Endothelial cell of umbilical vein (primary cell): ENCODE results near the gene ZNF628. TPM values are rescaled to one million over a fixed set of nuclear protein-coding genes. Genes with fewer than 3 reads are reported as not detected.

ENCODE experiments used
- BruUV-seq: library from RNA; stranded (reverse); fragments of 400-500 nt; replicated peaks from 2 replicates; lab custom pipeline; 2021; lab: Mats Ljungman, UMichigan
- CTCF ChIA-PET: fragments of 300-600, 350-600 bp; sonication (Branson Sonifier 250); formaldehyde crosslinking; loops from one replicate; lab custom pipeline; 2021; ENCODE audit warnings: antibody characterized with exemption, inconsistent platforms; lab: Charles Lee
- POLR2A ChIA-PET: fragments of 300-600, 350-600 bp; sonication (Branson Sonifier 250); formaldehyde crosslinking; loops from one replicate; lab custom pipeline; 2021; ENCODE audit warnings: antibody characterized with exemption, inconsistent platforms; lab: Charles Lee
- DNase-seq: peaks from one replicate; pipeline ENCODE4 v3.0.0-alpha.2; 2011; ENCODE audit warnings: low read depth, low spot score
- FAIRE-seq: peaks from 2 replicates; lab custom pipeline; 2011; peaks lifted over from hg19 to GRCh38; lab: Jason Lieb, UNC
- H2AFZ ChIP-seq: 2 replicates; pipeline ENCODE4 v1.6.0; 2012; ENCODE audit warnings: low read depth, low read length, control low read depth, inconsistent platforms
- H3K27ac ChIP-seq: 2 replicates; pipeline ENCODE4 v1.5.1; 2011; ENCODE audit warnings: low read depth, mild to moderate bottlenecking, control low read depth, low read length, moderate library complexity; ENCODE audit not compliant: insufficient read depth
- H3K27me3 ChIP-seq, 2 experiments: 2 replicates each; pipeline versions ENCODE4 v1.6.0 to v1.6.1; 2011; ENCODE audit warnings: low read length in 2 of 2, mixed read lengths in 1 of 2; ENCODE audit not compliant: control insufficient read depth in 2 of 2, insufficient read depth in 2 of 2
- H3K36me3 ChIP-seq, 2 experiments: 2 replicates in 1 of 2; 3 replicates in 1 of 2; pipeline ENCODE4 v1.5.1; 2011; ENCODE audit warnings: low read length in 2 of 2, mild to moderate bottlenecking in 1 of 2, moderate library complexity in 1 of 2; ENCODE audit not compliant: control insufficient read depth in 2 of 2, insufficient read depth in 2 of 2; ENCODE audit errors: extremely low read depth in 1 of 2
- H3K4me1 ChIP-seq: 3 replicates; pipeline ENCODE4 v1.5.1; 2011; ENCODE audit warnings: mild to moderate bottlenecking, low read length; ENCODE audit not compliant: control insufficient read depth, insufficient read depth; ENCODE audit errors: extremely low read depth
- H3K4me2 ChIP-seq: 2 replicates; pipeline ENCODE4 v1.6.1; 2011; ENCODE audit warnings: low read length, control low read depth, mixed read lengths; ENCODE audit not compliant: insufficient read depth
- H3K4me3 ChIP-seq, 3 experiments: fragments of 200-600 bp in 1 of 3; sonication (generic), shearing (Covaris generic) in 1 of 3; replicated peaks in 1 of 3; 2 replicates each; pipeline ENCODE4 v1.5.1; 2011 to 2016; ENCODE audit warnings: control low read depth in 3 of 3, low read length in 3 of 3, mild to moderate bottlenecking in 2 of 3, inconsistent platforms in 1 of 3, low read depth in 1 of 3, moderate library complexity in 1 of 3; ENCODE audit not compliant: insufficient read depth in 1 of 3
- H3K79me2 ChIP-seq: 2 replicates; pipeline ENCODE4 v1.6.0; 2012; ENCODE audit warnings: low read length, inconsistent platforms; ENCODE audit not compliant: control insufficient read depth, insufficient read depth
- H3K9ac ChIP-seq: replicated peaks from 2 replicates; pipeline ENCODE3; 2011; ENCODE audit warnings: low read length, control low read depth; ENCODE audit not compliant: insufficient read depth; ENCODE audit errors: extremely low read depth
- H3K9me1 ChIP-seq: replicated peaks from 3 replicates; pipeline ENCODE4 v1.6.0; 2011; ENCODE audit warnings: mild to moderate bottlenecking, low read length; ENCODE audit not compliant: control insufficient read depth, insufficient read depth; ENCODE audit errors: extremely low read depth
- H3K9me3 ChIP-seq: replicated peaks from 2 replicates; pipeline ENCODE4 v1.5.1; 2012; ENCODE audit warnings: low read length, inconsistent platforms; ENCODE audit not compliant: control insufficient read depth, insufficient read depth
- H4K20me1 ChIP-seq: replicated peaks from 2 replicates; pipeline ENCODE3; 2011; ENCODE audit warnings: mild to moderate bottlenecking, low read length; ENCODE audit not compliant: control insufficient read depth, insufficient read depth; ENCODE audit errors: extremely low read depth
- CTCF ChIP-seq, 2 donors: IDR thresholded peaks; 1 replicate in 1 of 2; 2 replicates in 1 of 2; pipeline ENCODE4 v1.5.1; 2011; ENCODE audit warnings: low read length in 2 of 2, mild to moderate bottlenecking in 2 of 2, moderate library complexity in 2 of 2, control low read depth in 1 of 2, inconsistent platforms in 1 of 2, low read depth in 1 of 2; ENCODE audit not compliant: insufficient read depth in 1 of 2; ENCODE audit errors: extremely low read depth in 1 of 2
- EZH2 ChIP-seq: IDR thresholded peaks from 2 replicates; pipeline ENCODE4 v1.6.1; 2012; ENCODE audit warnings: borderline replicate concordance, low read depth, mild to moderate bottlenecking, moderate library complexity, low read length, inconsistent platforms; ENCODE audit not compliant: severe bottlenecking
- FOS ChIP-seq: IDR thresholded peaks from 2 replicates; pipeline ENCODE4 v1.6.1; 2011; ENCODE audit warnings: mild to moderate bottlenecking, low read length, moderate library complexity, borderline replicate concordance; ENCODE audit not compliant: insufficient read depth
- GATA2 ChIP-seq: IDR thresholded peaks from 2 replicates; pipeline ENCODE4 v1.7.0; 2011; ENCODE audit warnings: low read depth, mild to moderate bottlenecking, moderate library complexity, mixed read lengths, low read length; ENCODE audit not compliant: insufficient read length, insufficient read depth
- JUN ChIP-seq: IDR thresholded peaks from 2 replicates; pipeline ENCODE4 v1.6.1; 2011; ENCODE audit warnings: borderline replicate concordance, low read depth; ENCODE audit not compliant: insufficient read length, insufficient read depth
- MAX ChIP-seq: IDR thresholded peaks from 2 replicates; pipeline ENCODE4 v1.6.1; 2011; ENCODE audit not compliant: insufficient read depth, insufficient read length
- MYC ChIP-seq: IDR thresholded peaks from one replicate; pipeline ENCODE4 v1.6.1; 2011; ENCODE audit warnings: mild to moderate bottlenecking, low read depth, low read length
- POLR2A ChIP-seq: IDR thresholded peaks from 2 replicates; pipeline ENCODE4 v1.6.1; 2012; ENCODE audit warnings: low read depth, mild to moderate bottlenecking, control low read depth, low read length
- POLR2AphosphoS5 ChIP-seq: IDR thresholded peaks from 2 replicates; pipeline ENCODE4 v1.6.1; 2012; ENCODE audit warnings: low read depth, mild to moderate bottlenecking, control low read depth, low read length, moderate library complexity; ENCODE audit not compliant: insufficient read depth
- dilution Hi-C: fragments of 300-500 bp; cut with MboI; formaldehyde crosslinking; loops from one replicate; pipeline ENCODE4 v1.15.0; 2019; ENCODE audit warnings: low sequenced_read_pairs; ENCODE audit not compliant: extremely low pct_ligation_motif_present
- intact Hi-C: fragments of 100-400 bp; cut with micrococcal nuclease; formaldehyde crosslinking; loops from one replicate; pipeline ENCODE4 v1.10.0; 2022
- polyA plus RNA-seq, 4 experiments: library from polyadenylated mRNA; depleted of rRNA in 3 of 4; stranded (reverse) in 3 of 4; unstranded in 1 of 4; fragments of >200 nt; gene quantifications; 2 replicates each; pipeline versions ENCODE4 v1.2.1 to v1.2.3, GENCODE V29; 2011 to 2012; ENCODE audit warnings: missing spikeins in 1 of 4
- total RNA-seq: library from RNA; stranded (reverse); gene quantifications from 2 replicates; pipeline ENCODE4 v1.2.3, GENCODE V29; 2021

Gene ZNF628
- total and polyA plus RNA-seq, 2 donors (not counting 3 experiments of a cell fraction or from before 2014, with no cell fraction given) = 2.0 to 10.4 TPM

- Histone ChIP-seq H3K27me3 (no peaks in the 10 kb centered on the region), H3K27ac (no peak overlapping the region), H3K36me3 (no peaks in the 10 kb centered on the region), H3K9me3 (no peaks in the 10 kb centered on the region), H4K20me1 (no peaks in the 10 kb centered on the region), H3K4me1 (peaks cover 10% of the 10 kb centered on the region), H3K4me3 (no peak overlapping the region), H3K9me1 (no peaks in the 10 kb centered on the region), H3K4me2 (no peak overlapping the region), H2AFZ (no peak overlapping the region), H3K79me2 (peaks cover 15% of the 10 kb centered on the region), H3K9ac (no peak overlapping the region)
- FAIRE-seq (no peak), DNase-seq (no peak)
- ChIA-PET CTCF (interaction anchor here (0.6 to 6.1 kb wide), 5 partner anchors 11 to 180 kb away, joined by 3 to 62 read pairs (median 4); partner anchors contain the start of genes ISOC2, NAT14 and U2AF2), POLR2A (no interaction called here)
- intact Hi-C loops (no loop called here), dilution Hi-C loops (no loop called here)
- BruUV-seq = no TSS peak
- TF ChIP-seq POLR2AphosphoS5 (no peak), EZH2 (no peak), GATA2 (no peak), MAX (no peak), JUN (no peak), FOS (no peak), POLR2A (no peak), CTCF (IDR thresholded peaks at IDR 0.05; ENCODE audit: extremely low read depth in 1 of 2, insufficient read depth in 1 of 2, low read depth in 1 of 2, low read length in 2 of 2) (no peak), MYC (no peak)
Observed at GRCh38 chr19:55474269-55475265, 1.9 kb upstream of the ZNF628 start.
